Breast epithelium (tissue), 4 donors: ENCODE data around the gene AGAP1. TPM values are rescaled to one million over a fixed set of nuclear protein-coding genes. Genes with fewer than 3 reads are reported as not detected.

Source experiments
- DNase-seq, 2 donors: peaks; one replicate each; pipeline ENCODE4 v3.0.0-alpha.2; 2019; ENCODE audit warnings: low spot score in 2 of 2
- H3K27ac ChIP-seq, 2 donors: fragments of 200-600 bp; sonication (generic) in 1 of 2; one replicate each; pipeline ENCODE4 v1.5.1; 2016 to 2019; ENCODE audit warnings: mild to moderate bottlenecking in 1 of 2
- H3K27me3 ChIP-seq, 2 donors: fragments of 200-600 bp; sonication (generic) in 1 of 2; one replicate each; pipeline versions ENCODE4 v1.5.1 to v1.6.0; 2017 to 2019; ENCODE audit warnings: control low read depth in 1 of 2, mild to moderate bottlenecking in 1 of 2
- H3K36me3 ChIP-seq: fragments of 200-600 bp; one replicate; pipeline ENCODE4 v1.5.1; 2019
- H3K4me1 ChIP-seq, 2 donors: fragments of 200-600 bp; sonication (generic); one replicate each; pipeline ENCODE4 v1.5.1; 2016 to 2019; ENCODE audit warnings: control low read depth in 1 of 2
- H3K4me3 ChIP-seq, 3 donors: fragments of 200-600 bp; sonication (generic); 1 replicate in 2 of 3; 2 replicates in 1 of 3; pipeline ENCODE4 v1.5.1; 2016 to 2019; ENCODE audit warnings: mild to moderate bottlenecking in 3 of 3, moderate library complexity in 2 of 3
- H3K9me3 ChIP-seq, 2 donors: fragments of 200-600 bp; sonication (generic) in 1 of 2; one replicate each; pipeline ENCODE4 v1.5.1; 2016 to 2019; ENCODE audit warnings: control low read depth in 1 of 2
- POLR2A ChIP-seq: fragments of 450-650 bp; IDR thresholded peaks from one replicate; pipeline ENCODE4 v1.6.1; 2016; ENCODE audit warnings: antibody characterized with exemption, mild to moderate bottlenecking, moderate library complexity
- POLR2AphosphoS5 ChIP-seq, 3 donors: sonication (generic); formaldehyde crosslinking; IDR thresholded peaks; one replicate each; pipeline ENCODE4 v1.6.1; 2017; ENCODE audit warnings: antibody characterized with exemption in 3 of 3
- intact Hi-C: fragments of 100-400 bp; cut with DNase I; formaldehyde crosslinking; loops from one replicate; pipeline ENCODE4 v1.15.1; 2023; ENCODE audit warnings: low total_unique reads
- total RNA-seq, 3 donors: library from RNA; depleted of rRNA; stranded (reverse); fragments of >200 nt; gene quantifications; one replicate each; pipeline ENCODE4 v1.1.0, GENCODE V29; 2016
- TF ChIP-seq, protein P1 (sequence below), 3 donors: fragments of 450-650 bp; IDR thresholded peaks; one replicate each; pipeline ENCODE4 v1.5.1; 2016 to 2017; ENCODE audit warnings: antibody characterized with exemption in 3 of 3, mild to moderate bottlenecking in 3 of 3, moderate library complexity in 3 of 3

AGAP1 gene
- total RNA-seq, 3 donors from 2014 or later: 19.7 to 27.1 (median 25.9) TPM

DNA sequence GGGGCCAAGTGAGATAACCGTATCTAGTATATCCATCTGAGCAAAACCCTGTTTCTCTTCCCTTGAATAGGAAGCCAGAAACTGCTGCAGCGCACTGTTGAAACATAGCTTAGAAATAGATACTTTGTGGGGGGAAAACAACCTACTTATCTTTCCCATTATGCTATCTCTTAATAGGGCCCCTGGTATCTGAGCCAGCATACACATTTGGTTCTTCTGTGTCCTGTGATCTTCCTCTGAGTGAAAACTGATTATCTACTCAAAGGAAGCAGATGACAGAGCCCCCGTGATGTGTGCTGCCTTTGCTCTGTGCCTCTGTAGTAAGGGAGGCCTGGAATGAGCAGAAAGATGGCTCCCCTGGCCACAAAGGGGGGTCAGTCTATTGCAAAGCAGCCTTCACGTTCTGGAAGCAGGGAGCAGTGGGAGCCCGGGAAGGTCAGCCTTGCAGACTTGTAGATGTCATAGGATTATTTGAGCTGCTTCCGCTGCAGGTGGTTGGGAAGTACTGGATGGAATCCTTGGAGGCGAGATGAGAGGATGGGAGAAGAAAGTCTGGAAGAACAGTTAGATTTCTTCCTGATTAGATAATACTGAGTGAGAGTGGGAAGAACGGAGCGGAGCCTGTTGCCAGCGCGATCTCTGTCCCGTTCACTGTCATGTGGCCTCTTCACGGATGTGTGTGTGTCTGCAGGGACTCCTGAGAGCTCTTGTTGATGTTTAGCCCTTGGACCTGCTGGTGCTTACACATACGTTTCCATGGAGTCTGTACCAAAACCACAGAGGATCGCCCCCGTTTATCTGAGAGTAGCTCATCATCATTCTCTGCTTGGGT, 150.1 kb downstream of the AGAP1 start:
- TF ChIP-seq, protein P1, sequence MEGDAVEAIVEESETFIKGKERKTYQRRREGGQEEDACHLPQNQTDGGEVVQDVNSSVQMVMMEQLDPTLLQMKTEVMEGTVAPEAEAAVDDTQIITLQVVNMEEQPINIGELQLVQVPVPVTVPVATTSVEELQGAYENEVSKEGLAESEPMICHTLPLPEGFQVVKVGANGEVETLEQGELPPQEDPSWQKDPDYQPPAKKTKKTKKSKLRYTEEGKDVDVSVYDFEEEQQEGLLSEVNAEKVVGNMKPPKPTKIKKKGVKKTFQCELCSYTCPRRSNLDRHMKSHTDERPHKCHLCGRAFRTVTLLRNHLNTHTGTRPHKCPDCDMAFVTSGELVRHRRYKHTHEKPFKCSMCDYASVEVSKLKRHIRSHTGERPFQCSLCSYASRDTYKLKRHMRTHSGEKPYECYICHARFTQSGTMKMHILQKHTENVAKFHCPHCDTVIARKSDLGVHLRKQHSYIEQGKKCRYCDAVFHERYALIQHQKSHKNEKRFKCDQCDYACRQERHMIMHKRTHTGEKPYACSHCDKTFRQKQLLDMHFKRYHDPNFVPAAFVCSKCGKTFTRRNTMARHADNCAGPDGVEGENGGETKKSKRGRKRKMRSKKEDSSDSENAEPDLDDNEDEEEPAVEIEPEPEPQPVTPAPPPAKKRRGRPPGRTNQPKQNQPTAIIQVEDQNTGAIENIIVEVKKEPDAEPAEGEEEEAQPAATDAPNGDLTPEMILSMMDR (IDR thresholded peaks at IDR 0.05): no peak
- TF ChIP-seq POLR2A (no peak), POLR2AphosphoS5 (IDR thresholded peaks at IDR 0.05) (no peak)
- Histone ChIP-seq H3K4me3 (no peak overlapping the region), H3K27me3 (no peaks in the 10 kb centered on the region), H3K9me3 (no peaks in the 10 kb centered on the region), H3K4me1 (peaks cover 0 to 2% of the 10 kb centered on the region in 2 donors), H3K36me3 (no peaks in the 10 kb centered on the region), H3K27ac (peak overlapping the region; percentile 50 to 61)
- no peak for DNase-seq
- intact Hi-C loops: no loop called here

DNA sequence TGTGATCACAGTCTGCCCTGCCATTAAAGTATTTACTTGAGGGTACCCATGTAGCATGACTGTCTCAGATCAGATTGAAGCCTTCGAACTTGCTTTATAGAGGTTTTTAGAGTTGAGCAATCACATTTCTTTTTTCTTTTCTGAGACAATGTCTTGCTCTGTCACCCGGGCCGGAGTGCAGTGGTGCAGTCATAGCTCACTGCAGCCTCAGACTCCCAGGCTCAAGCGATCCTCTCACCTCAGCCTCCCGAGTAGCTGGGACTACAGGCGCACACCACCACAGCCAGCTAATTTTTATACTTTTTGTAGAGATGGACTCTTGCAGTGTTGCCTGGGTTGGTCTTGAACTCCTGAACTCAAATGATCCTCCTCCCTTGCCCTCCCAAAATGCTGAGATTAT, 153.4 kb downstream of the AGAP1 start:
- TF ChIP-seq POLR2AphosphoS5 (IDR thresholded peaks at IDR 0.05) (no peak), POLR2A (no peak)
- TF ChIP-seq, protein P1 (IDR thresholded peaks at IDR 0.05): no peak
- Histone ChIP-seq H3K27ac (no peak overlapping the region), H3K4me3 (no peak overlapping the region), H3K36me3 (no peaks in the 10 kb centered on the region), H3K27me3 (no peaks in the 10 kb centered on the region), H3K9me3 (no peaks in the 10 kb centered on the region), H3K4me1 (no peaks in the 10 kb centered on the region)
- no peak for DNase-seq
- intact Hi-C loops: no loop called here

DNA sequence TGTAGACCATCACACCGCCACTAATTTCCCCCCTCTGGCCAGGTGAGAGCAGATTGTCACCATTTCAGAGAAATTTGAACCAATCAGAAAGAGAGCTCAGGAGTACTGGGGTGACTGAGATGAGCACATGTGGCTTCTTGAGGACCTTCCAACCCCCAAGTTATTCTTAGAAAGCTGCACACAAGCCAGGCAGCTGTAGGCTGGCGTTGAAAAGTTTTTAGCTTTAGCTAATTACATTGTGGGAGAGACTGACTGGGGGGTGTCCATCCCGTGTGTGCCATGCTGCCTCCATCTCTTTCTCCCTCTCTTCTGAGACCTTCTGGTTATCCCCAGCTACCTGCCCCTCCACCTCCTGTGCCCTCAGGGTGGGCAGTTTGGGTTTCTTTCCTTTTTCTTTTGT, 154.0 kb downstream of the AGAP1 start:
- TF ChIP-seq POLR2AphosphoS5 (IDR thresholded peaks at IDR 0.05) (no peak), POLR2A (no peak)
- TF ChIP-seq, protein P1 (IDR thresholded peaks at IDR 0.05): no peak
- H3K27ac ChIP-seq: no peak overlapping the region
- intact Hi-C loops: no loop called here
- H3K4me1 ChIP-seq: no peaks in the 10 kb centered on the region
- no peaks in the 10 kb centered on the region for H3K36me3 ChIP-seq
- H3K9me3 ChIP-seq: no peaks in the 10 kb centered on the region
- DNase-seq: no peak
- H3K4me3 ChIP-seq: no peak overlapping the region
- no peaks in the 10 kb centered on the region for H3K27me3 ChIP-seq

DNA sequence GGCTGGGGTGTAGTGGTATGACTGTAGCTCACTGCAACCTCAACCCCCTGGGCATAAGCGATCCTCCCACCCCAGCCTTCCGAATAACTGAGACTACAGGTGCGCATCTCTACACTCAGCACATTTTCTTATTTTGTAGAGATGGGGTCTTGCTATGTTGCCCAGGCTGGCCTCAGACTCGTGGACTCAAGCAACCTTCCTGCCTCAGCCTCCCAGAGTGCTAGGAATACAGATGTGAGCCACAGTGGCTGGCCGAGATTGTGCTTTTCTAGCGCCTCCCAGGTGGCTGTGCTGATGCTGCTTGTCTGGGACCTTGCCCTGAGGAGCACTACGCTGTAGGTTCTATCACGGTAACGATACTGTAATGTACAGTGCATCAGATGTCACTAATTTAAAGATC, 155.6 kb downstream of the AGAP1 start:
- Histone ChIP-seq H3K27ac (no peak overlapping the region), H3K36me3 (no peaks in the 10 kb centered on the region), H3K9me3 (no peaks in the 10 kb centered on the region), H3K4me3 (no peak overlapping the region), H3K27me3 (no peaks in the 10 kb centered on the region), H3K4me1 (no peaks in the 10 kb centered on the region)
- no peak for DNase-seq
- TF ChIP-seq, protein P1 (IDR thresholded peaks at IDR 0.05): no peak
- TF ChIP-seq POLR2AphosphoS5 (IDR thresholded peaks at IDR 0.05) (no peak), POLR2A (no peak)
- intact Hi-C loops: no loop called here

DNA sequence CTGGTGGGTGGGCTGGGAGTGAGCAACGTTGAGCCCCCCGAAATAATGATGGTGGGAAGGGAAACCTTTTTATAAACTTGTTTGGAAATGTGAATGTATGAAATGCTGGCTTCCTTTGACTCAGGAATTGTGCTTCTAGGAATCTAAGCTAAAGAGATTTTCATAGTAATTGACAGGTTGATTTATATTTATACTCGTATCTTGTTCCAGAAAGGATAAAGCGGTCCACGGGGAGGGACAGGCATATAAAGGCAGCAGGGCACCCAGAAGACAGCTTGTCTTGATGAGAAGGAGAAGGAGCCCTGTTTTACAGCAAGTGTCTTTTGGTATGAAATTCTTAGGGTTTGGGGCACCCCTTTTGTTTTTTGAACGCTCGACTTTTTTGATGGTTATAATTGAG, 157.8 kb downstream of the AGAP1 start:
- Histone ChIP-seq H3K4me3 (no peak overlapping the region), H3K36me3 (no peaks in the 10 kb centered on the region), H3K4me1 (no peaks in the 10 kb centered on the region), H3K27me3 (no peaks in the 10 kb centered on the region), H3K27ac (no peak overlapping the region), H3K9me3 (no peaks in the 10 kb centered on the region)
- intact Hi-C loops: no loop called here
- no peak for DNase-seq
- TF ChIP-seq POLR2A (no peak), POLR2AphosphoS5 (IDR thresholded peaks at IDR 0.05) (no peak)
- TF ChIP-seq, protein P1 (IDR thresholded peaks at IDR 0.05): no peak
